Mucosa of gallbladder (tissue), 1 donor: ENCODE measurements around the gene CCDC92B. TPM values are rescaled to one million over a fixed set of nuclear protein-coding genes. Genes with fewer than 3 reads are reported as not detected.
"Not testable (repeated sequence)": the region's sequence is repeated elsewhere in the genome, so short reads cannot be mapped to it uniquely, and the experiment has no call there.

Experiments
- DNase-seq: peaks from one replicate; pipeline ENCODE4 v3.0.0-alpha.2; 2020; ENCODE audit warnings: low spot score
- total RNA-seq: library from RNA; stranded (reverse); gene quantifications from one replicate; pipeline ENCODE4 v1.2.1, GENCODE V29; 2021
- donor health status: DM: no; HTN: no; CAD: no.

CCDC92B gene
- total RNA-seq, 1 donor from 2014 or later: 0.14 TPM

DNA sequence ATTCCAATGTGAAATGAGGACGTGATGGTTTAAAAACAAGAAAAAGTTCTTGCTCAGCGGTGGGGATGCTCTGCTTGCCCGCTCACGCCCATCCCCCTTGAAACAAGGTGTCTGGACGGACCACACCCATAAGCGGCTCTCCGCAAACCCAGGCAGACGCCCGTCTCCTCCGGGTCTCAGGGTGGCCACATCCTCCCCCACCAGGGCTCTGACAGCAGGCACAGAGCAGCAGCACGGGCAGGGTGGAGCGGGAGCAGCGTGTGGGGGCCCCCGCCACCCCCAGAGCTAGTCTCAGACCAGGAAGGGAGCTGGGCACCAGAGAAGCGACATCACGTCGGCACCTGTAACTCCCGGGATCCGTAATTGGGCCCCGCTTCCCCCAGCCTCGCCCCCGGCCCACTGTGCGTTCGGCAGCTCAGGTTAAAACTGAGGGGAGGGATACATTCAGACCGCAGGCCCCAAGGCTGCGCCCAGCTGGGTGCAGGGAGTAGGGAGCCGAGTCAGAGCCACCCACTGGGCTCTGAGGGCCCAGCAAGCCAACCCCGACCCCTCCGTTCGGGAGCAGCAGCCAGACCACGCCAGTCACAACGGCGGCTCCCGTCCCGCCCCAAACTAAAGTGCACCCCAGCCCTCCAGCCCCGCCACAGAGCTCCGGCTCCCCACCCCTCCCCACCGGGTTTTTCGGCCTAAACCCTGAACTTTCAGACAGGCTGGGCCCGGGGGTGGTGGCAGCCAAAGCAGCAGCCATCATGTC is 59.9 kb downstream of the CCDC92B start:
- DNase-seq: no peak

DNA sequence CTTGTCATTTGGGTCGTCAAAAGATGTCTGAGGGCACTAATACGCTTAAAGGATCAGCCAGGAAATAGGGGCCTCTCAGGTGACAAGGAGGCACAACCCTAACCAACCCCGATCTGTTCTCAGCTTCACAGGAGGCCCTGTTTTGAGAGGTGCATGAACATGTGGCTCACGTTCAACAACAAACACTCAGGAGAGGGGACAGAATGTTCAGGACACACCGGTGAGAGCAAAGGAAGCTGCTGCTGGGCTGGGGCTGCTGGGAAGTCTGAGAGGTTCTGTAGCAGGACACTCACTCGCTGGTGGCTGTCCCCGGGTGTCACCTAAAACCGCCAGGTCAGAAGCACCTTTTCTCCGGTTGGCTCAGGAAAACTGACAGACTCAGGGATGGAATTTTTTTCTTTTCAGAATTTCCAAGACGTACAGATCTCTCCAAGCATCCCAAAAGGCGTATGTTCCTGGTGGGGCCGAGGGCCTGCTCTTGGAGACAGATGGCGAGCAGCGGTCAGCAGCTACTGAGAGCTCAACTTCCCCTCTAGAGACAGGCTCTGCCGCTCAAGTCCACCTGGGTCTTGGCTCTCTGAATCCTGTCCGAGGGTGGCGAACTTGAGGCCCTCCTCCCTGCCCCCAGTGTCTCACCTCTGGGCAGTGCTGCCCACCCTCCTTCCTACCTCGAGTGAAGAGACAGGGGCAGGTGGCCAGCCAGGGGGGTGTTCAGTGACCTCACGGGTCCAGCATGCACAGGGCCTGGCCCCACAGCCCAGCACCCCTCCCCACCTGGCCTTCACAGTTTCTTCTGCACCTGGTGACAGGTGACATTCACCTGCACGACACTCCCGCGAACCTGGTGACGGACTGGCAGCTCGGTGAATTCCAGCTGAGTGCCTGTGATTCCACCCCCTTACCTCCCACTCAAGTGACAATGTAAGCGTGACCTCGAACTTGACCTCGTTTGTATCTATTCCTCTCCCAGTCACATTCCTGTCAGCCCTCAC is 60.8 kb downstream of the CCDC92B start:
- no peak for DNase-seq

DNA sequence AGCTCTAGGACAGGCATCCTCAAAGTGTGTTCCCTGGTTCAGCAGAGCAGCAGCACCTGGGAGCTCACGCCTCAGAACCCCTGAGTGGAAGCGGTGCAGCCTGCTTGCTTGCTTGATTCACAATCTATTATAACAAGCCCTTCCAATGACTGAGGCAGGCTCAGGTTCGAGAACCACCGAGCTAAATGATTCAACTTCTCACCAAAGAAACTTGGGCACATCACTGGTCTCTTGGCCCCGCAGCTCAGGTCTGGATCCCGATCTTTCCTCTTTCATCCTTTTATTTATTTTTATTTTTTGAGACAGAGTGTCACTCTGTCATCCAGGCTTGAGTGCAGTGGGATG is 62.4 kb downstream of the CCDC92B start:
- DNase-seq: no peak

DNA sequence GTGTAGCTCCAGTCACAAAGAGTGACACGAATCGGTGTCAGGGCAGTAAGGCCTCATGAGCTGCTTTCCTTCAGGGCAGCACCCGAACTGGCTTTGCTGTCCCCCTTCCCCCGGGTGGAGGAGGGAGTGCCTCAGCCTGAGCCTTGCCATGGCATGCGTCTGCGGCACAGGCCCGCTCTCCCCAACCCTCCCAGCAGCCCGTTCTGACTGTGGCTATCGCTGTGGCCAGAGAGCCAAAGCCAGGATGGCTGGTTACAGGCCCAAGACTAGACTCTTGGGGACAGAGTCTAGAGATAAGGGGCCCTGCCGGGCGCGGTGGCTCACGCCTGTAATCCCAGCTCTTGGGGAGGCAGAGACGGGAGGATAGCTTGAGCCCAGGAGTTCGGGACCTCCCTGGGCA is 63.8 kb downstream of the CCDC92B start:
- no peak for DNase-seq

DNA sequence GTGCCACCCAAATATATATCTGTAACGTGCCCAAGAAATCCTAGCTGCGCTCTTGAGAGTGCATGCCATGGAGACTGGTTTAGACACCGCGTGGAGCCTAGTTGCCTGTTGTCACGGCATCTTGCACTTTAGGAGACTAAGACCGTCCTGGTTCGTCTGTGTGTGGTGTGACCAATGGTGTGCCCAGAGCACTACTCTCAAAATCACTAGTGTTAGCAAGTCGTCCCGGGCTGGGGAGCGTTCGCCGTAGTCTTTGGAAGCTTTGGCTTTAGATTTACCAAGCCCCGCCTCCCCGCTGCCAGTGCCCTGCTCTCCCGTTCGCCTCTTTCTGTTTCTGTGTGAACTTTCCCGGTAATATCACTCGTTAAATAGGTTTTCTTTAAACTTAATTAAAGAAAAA is 64.9 kb downstream of the CCDC92B start:
- DNase-seq: no peak

DNA sequence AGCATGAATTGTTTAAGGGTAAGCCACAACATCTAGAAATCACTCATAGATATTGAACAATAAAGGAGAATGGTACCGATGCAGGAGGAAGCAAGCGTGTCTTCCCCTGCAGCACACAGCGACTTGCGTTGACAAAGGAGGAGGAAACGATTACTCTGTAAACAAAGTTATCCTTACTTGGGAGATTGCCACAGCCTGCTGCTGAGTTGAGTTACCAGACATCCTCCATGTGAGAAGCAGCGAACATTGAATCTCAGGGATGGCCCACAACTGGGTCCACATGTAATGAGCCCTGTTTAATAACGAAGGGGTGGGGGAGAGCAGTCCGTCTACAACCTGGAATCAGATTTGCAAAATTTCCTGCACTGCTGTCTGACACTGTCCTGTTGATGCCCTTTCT is 65.5 kb downstream of the CCDC92B start:
- DNase-seq: peak; percentile 53

DNA sequence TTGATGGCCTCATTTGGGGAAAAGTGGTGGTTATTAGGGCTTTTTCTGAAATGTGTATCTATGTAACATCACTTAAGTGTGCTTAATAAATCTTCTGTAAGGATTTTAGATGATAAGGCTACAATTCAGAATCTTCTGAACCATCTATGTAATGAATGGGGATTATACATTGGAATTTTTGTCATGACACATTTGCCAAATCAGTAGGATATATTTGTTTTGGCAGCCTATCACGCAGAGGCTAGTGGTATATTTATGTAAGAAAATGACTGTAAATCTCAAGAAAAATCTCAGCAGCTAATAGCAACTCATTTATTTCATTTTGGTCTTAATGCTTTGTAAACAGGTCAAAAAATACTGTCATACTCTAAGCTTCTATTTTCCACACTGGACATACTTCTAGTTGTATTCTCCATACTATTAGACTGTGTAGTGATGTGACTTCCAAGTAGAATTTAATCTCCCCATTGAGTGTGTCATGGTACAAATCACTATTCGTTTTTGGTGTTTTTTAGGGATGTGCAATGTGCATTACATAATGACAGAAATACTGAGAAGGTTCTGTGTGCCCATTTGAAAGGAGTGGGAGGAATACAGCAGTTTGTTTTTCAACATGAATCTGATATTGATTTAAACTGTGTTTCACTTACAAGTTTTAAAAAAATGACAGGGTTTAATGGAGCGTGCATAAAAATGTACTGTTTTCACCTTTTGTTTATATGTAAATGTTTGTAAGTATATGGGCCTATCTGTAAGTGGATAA is 67.1 kb downstream of the CCDC92B start:
- no peak for DNase-seq

DNA sequence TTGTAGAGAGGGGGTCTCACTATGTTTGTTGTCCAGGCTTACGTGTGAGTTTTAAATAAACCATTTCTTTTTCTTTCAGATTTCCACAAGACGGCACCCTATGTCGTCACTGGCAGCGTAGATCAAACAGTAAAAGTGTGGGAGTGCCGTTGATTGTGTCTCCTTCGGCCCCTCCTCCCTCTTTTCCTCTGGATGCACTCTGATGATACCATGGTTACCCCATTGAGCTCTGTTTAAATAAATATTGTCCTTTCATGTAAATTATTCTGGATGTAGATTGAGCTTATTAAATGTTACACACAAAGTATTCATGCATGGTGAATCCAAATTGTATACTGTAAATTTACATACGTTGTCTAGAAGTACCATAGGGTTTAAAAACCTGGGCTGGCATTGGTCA is 67.8 kb downstream of the CCDC92B start:
- no peak for DNase-seq

DNA sequence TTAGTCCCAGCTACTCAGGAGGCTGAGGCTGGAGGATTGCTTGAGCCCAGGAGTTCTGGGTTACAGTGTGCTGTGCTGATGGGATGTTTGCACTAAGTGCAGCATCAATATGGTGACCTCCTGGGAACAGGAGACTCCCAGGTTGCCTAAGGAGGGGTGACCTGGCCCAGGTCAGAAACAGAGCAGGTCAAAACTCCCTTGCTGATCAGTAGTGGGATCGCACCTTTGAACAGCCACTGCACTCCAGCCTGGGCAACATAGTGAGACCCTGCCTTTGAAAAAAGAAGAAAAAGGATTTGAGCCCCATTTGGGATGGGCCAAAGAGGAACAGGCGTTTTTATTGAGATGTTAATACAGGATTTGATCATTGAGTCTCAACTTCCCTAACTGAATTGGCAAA is 68.5 kb downstream of the CCDC92B start:
- DNase-seq: no peak

DNA sequence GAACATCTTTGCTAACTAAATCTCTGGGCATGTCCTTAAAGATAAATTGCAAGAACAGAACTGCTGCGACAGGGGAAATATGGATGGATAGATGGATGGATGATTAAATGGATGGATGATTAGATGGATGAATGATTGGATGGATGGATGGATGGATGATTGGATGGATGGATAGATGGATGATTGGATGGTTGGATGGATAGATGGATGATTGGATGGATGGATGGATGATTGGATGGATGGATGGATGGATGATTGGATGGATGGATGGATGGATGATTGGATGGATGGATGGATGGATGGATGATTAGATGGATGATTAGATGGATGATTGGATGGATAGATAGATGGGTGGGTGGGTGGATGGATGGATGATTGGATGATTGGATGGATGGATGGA is 70.2 kb downstream of the CCDC92B start:
- not testable (repeated sequence) for DNase-seq

Other genes with a start within 250 kb of the CCDC92B start
- 26.1 TPM for gene METTL16, start 237.8 kb downstream of the CCDC92B start, total RNA-seq
- gene PAFAH1B1, start 156.0 kb downstream of the CCDC92B start, total RNA-seq: 110 TPM
- gene CLUH, start 37.9 kb downstream of the CCDC92B start, total RNA-seq: 87.4 TPM
- gene RAP1GAP2, start 46.8 kb upstream of the CCDC92B start, total RNA-seq: 32.8 TPM